HG03280 (cell line): ENCODE measurements around the gene DDRGK1.
A peak's percentile ranks its signal among the peaks of the same experiment; 100 is the strongest.

ENCODE experiments used
- ATAC-seq: cut with Tn5 transposase; IDR thresholded peaks from one replicate; pipeline ENCODE4 v1.9.1; 2021; ENCODE audit warnings: mild to moderate bottlenecking, moderate library complexity; ENCODE audit not compliant: unreplicated experiment

DDRGK1 gene

DNA sequence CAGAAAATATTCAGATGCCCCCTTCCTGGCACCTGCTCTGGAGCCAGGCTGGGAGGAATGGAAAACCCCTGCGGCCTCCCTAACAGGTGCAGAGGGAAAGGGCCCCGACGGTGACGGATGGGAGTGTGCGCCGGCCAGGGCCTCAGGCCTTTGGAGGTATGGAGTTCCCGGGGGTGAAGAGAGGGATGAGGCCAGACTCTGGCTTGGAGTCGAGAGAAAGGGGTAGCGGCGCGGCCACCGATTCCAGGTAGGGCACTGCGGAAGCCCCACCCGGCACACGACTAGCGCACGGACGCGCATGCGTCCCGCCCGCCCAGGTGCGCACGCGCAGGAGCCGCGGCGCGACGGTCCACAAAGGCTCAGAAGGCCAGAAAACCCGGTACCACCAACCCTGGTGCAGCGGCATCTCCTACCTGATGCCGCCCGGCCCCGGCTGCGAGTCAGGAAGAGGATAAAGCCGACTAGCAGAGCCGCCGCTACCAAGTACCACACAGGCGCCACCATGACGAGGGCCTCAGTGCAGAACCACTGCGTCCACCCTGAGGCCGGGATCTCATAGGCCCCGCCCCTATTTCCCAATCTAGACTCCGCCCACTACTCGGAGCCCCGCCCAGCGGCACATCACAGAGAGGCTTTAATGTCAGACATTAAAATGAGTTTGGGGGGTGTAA, at the start of gene DDRGK1:
Gene DDRGK1, minus strand, starts transcription at position 559 of the 671 bp plus-strand sequence. Its CDS starts 55 bp downstream, at position 504.
- ATAC-seq: peak; percentile 76

GRCh38 chr20:3251806-3252205, 47.3 kb upstream of the DDRGK1 start:
- no peak for ATAC-seq

- ATAC-seq: no peak
These were observed 45.6 kb upstream of the DDRGK1 start for GRCh38 chr20:3250091-3250504.

DNA sequence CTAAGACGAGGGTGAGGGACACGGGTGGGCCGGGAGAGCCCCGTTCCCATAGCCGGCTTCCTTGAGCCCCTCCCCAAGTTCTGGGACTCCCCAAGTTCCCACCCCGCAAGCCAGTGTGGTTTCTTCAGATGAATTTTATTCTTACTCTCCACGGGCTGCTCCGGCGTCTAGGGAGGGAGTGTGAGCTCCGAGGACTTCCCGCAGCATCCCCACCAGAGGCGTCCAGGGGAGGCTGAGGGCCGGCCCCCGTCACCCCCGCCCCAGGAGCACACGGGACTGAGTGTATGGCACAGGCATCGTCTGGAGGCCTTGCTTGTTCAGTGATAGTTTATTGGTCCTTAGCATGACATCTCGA, 44.5 kb upstream of the DDRGK1 start:
- no peak for ATAC-seq

DNA sequence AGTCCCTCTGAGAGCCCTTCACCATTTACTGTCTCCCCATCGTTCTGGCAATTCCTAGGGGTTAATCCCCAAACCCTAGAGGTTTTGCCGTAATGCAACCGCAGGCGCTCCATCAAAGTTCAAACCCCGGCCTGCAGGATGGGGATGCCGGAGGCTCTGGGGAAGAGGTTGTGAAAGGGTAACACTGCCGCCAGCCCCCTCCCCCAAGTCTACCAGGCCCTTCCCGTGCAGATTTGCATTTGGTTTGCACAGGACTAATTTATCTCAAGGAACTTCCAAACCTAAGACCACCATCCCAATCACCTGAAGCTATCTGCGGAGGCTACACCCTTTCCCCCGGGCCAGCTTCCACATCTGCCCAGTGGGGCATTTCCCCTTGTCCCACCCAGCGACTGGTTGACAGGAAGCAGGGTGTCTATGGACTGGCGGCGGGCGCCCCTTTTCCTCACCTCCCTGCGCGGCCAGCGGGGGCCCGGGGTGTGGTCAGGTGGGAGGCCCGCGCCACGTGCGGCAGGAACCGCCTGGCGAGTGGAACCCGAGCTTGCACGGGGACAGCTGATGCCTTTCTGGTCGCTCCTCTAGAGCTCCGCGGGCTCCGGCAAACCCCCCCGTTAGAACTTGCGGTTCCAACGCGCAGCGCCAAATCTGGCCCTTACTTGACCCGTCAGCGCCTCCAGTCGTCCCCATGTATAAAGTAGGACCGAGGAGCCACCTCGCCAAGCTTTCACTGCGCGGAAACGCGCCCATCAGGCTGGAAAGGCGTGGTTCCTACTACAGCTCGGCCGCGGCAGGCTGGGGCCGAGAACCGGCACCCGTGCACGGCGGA, 43.9 kb upstream of the DDRGK1 start:
- no peak for ATAC-seq

- no peak for ATAC-seq
These were observed 43.2 kb upstream of the DDRGK1 start for GRCh38 chr20:3247638-3248037.

- ATAC-seq: no peak
These were observed 42.2 kb upstream of the DDRGK1 start for GRCh38 chr20:3246682-3247081.

GRCh38 chr20:3245711-3246110, 41.2 kb upstream of the DDRGK1 start:
- no peak for ATAC-seq

GRCh38 chr20:3245156-3245555, 40.7 kb upstream of the DDRGK1 start:
- ATAC-seq: no peak

DNA sequence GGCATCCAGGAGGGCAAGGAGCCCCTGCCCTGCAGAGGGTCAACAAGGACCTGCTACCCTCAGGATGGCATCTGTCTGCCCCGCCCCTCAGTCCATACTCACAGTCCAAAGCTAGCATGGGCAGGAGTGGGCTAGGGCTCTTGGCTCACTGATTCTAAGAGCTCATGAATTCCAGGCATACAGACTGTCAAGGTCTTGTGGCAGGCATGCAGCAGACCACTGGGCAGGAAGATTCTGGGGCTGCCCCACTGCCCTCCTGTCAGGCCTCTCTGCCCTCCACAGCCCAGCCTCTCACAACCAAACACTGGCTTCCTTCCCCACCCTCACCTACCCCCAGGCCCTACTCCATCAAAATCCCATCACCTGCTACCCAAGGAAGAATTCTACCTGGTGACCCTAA, 40.1 kb upstream of the DDRGK1 start:
- no peak for ATAC-seq

DNA sequence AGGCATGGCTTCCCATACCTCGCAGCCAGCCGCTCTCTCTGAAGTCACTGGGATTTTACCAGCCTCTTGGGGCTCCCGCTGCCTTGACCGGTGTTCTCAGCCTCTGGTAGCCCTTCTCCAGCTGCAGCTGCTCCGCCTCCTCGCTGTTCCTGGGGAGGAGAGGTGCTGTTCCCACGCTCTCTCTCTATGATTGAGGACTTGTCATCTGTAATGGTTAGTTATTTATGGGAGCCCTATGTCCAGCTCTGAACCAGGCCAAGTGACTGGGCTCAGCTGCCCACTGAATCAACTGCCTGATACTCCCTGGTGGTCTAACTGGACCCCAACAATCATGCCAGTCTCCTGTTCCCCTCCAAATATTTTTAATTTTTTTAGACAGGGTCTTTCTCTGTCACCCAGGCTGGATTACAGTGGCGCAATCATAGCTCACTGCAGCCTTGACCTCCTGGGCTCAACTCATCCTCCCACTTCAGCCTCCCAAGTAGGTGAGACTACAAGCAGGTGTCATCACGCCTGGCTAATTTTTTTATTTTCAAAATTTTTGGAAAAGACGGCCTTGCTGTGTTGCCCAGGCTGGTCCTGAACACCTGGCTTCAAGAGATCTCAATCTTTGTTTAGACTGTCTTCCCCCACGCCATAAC, 39.4 kb upstream of the DDRGK1 start:
- ATAC-seq: no peak

GRCh38 chr20:3242172-3242692, 37.8 kb upstream of the DDRGK1 start:
- no peak for ATAC-seq

GRCh38 chr20:3240776-3241363, 36.4 kb upstream of the DDRGK1 start:
- no peak for ATAC-seq

- no peak for ATAC-seq
These were observed 35.6 kb upstream of the DDRGK1 start for GRCh38 chr20:3239867-3240775.

DNA sequence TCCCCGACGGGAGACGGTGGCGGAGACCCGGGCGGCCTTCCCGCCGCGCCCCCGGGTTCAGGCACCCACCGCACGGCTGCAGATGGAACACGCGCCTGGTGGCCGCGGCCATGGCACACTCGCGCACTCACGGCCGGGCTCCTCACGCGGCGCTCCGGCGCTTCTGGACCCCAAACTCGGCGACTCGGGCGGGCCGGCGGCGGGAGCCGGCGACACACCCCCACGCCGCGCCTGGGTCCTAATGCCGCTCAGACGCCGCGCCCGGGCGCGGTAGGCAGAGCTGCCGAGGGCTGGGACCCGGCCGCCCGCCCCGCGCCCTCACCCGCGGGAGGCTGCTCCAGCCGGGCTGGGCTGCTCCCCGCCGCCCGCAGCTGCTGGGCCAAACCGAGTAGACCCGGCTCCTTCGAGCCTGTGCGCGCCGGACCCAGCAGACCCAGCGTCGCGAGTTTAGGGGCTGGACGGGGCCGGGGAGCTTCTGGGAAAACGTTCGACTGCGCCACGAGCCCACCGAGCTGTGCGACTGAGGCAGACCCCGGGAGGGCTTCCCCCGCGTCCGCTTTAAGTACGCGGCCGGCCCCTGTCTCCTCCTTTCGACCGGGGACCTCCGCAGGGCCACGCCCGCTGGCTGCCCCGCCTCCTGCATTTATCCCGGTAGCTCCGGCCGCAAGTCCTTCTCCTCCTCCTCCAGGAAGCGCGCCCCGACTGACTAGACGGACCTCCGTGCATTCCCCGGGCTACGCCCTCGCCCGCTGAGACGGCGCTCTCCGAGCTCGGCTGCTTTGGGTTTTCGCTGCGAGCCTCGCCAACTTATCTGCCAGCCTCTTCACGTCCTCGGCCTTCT, 34.8 kb upstream of the DDRGK1 start, which contains the start of gene SLC4A11:
Gene SLC4A11, minus strand, starts transcription at position 165 of the 841 bp plus-strand sequence. Its CDS starts 53 bp downstream, at position 112.
- no peak for ATAC-seq

GRCh38 chr20:3238616-3239025, 34.1 kb upstream of the DDRGK1 start:
- ATAC-seq: no peak

DNA sequence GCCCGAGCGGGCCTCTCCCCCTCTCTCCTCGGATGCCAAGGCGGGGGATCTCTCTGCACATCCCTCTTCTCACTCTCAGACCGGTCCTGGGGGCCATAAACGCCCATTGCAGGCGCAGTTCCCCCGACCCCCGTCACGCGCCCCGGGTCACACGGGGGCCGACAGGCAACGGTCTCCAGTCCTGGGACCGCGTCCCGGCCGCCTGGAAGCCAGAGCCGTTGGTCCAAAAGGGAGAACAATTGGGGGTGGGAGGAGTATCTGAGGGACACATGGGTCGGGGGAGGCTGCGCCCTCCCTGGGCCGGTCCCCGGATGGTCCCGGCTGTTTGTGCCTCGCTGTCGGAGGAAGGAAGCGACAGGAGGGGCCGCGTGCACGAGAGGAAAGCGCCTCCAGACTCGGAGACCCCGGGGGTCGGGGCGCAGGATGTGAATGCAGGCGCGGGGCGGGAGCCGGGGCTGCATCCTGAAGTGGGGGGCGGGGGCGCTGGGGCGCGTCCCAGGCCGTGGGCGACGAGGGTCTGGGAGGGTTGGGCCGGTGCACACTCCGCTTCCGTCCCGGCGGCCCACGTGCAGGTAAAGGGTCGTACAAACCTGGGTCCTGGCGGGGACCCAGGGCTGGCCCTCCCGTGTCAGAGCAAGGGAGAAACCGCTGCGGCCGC, 33.6 kb upstream of the DDRGK1 start:
- no peak for ATAC-seq
